ENCODE measurements around the gene CSNK1A1. TPM values are rescaled to one million over a fixed set of nuclear protein-coding genes. Genes with fewer than 3 reads are reported as not detected.

Gene CSNK1A1
- total RNA-seq, 2 experiments from 2014 or later = 176 to 187 TPM

DNA sequence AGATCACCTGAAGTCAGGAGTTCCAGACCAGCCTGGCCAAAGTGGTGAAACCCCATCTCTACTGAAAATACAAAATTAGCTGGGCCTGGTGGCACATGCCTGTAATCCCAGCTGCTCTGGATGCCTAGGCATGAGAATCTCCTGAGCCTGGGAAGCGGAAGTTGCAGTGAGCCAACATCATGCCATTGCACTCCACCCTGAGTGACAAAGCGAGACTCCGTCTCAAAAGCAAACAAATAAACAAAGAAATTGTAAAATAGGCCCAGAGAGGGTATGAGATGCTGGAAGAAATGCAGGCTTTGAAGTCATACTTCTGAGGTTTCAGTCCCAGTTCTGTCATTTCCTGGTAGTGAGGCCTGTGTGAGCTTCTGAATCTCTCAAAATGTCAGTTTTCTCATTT, 24.8 kb upstream of the CSNK1A1 start:
- Histone ChIP-seq H3K9me3 (ENCODE audit: low read length) (no peaks in the 10 kb centered on the region), H3K4me1 (ENCODE audit: insufficient read depth, low read length, poor library complexity, severe bottlenecking) (no peaks in the 10 kb centered on the region), H3K4me3 (ENCODE audit: low read depth, low read length, poor library complexity, severe bottlenecking) (no peak overlapping the region), H3K79me2 (ENCODE audit: insufficient read depth, low read depth, low read length) (no peaks in the 10 kb centered on the region), H3K27ac (ENCODE audit: low read depth, low read length, poor library complexity, severe bottlenecking) (no peak overlapping the region), H3K9me2 (ENCODE audit: insufficient read depth, low read length) (no peaks in the 10 kb centered on the region), H2AFZ (ENCODE audit: low read length) (no peak overlapping the region), H3K36me3 (ENCODE audit: insufficient read depth, low read length) (no peaks in the 10 kb centered on the region), H4K20me1 (ENCODE audit: insufficient read depth, low read length) (no peaks in the 10 kb centered on the region), H3K4me2 (ENCODE audit: low read length) (no peak overlapping the region)
- intact Hi-C loops (cut with micrococcal nuclease; ENCODE audit: unreplicated experiment) = no loop called here
- BruUV-seq (replicated peaks) = no TSS peak
- no peak for DNase-seq (ENCODE audit: low spot score)
- POLR2A ChIA-PET = interaction anchor here (1.0 to 1.6 kb wide), 2 partner anchors 13 to 208 kb away, joined by 3 to 5 read pairs; no protein-coding TSS in a partner anchor
- CTCF ChIA-PET (ENCODE audit: unreplicated experiment) = interaction anchor here (0.6 kb wide), 1 partner anchor 1888 kb away, joined by 3 read pairs; no protein-coding TSS in a partner anchor
- TF ChIP-seq EZH2phosphoT487 (IDR thresholded peaks at IDR 0.05; ENCODE audit: borderline replicate concordance, low read depth, low read length) = no peak
- TF ChIP-seq, protein P1, sequence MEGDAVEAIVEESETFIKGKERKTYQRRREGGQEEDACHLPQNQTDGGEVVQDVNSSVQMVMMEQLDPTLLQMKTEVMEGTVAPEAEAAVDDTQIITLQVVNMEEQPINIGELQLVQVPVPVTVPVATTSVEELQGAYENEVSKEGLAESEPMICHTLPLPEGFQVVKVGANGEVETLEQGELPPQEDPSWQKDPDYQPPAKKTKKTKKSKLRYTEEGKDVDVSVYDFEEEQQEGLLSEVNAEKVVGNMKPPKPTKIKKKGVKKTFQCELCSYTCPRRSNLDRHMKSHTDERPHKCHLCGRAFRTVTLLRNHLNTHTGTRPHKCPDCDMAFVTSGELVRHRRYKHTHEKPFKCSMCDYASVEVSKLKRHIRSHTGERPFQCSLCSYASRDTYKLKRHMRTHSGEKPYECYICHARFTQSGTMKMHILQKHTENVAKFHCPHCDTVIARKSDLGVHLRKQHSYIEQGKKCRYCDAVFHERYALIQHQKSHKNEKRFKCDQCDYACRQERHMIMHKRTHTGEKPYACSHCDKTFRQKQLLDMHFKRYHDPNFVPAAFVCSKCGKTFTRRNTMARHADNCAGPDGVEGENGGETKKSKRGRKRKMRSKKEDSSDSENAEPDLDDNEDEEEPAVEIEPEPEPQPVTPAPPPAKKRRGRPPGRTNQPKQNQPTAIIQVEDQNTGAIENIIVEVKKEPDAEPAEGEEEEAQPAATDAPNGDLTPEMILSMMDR (conservative IDR thresholded peaks at IDR 0.05; ENCODE audit: low read length) = no peak

DNA sequence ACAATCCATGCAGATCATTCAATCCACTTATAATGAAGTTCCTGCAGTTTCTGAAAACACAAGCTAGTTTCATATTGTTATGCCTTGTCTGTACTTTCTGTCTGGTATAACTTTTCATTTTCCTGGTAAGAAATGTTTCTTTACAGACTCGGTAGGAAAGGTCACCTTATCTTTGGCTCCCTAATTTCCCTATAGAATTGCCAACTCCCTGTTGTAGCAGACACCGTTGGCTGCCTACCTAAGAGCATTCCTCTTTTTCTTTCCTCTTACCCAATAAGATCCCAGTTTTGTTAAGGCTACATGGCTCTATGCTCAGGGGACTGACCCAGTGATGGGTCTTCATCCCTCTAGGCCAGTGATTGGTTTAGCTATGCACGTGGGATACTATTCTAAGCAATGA, 23.9 kb upstream of the CSNK1A1 start:
- H3K9me2 ChIP-seq (ENCODE audit: insufficient read depth, low read length) = no peaks in the 10 kb centered on the region
- no peak overlapping the region for H3K4me2 ChIP-seq (ENCODE audit: low read length)
- no peaks in the 10 kb centered on the region for H3K9me3 ChIP-seq (ENCODE audit: low read length)
- BruUV-seq (replicated peaks) = no TSS peak
- no peaks in the 10 kb centered on the region for H3K79me2 ChIP-seq (ENCODE audit: insufficient read depth, low read depth, low read length)
- intact Hi-C loops (cut with micrococcal nuclease; ENCODE audit: unreplicated experiment) = no loop called here
- no peak overlapping the region for H3K4me3 ChIP-seq (ENCODE audit: low read depth, low read length, poor library complexity, severe bottlenecking)
- ChIA-PET CTCF (ENCODE audit: unreplicated experiment) (interaction anchor here (0.8 kb wide), 1 partner anchor 203 kb away, joined by 3 read pairs; no protein-coding TSS in a partner anchor), POLR2A (interaction anchor here (0.6 to 1.0 kb wide), 4 partner anchors 44 to 207 kb away, joined by 3 to 7 read pairs (median 4); no protein-coding TSS in a partner anchor)
- no peak for DNase-seq (ENCODE audit: low spot score)
- H3K27ac ChIP-seq (ENCODE audit: low read depth, low read length, poor library complexity, severe bottlenecking) = no peak overlapping the region
- no peaks in the 10 kb centered on the region for H3K36me3 ChIP-seq (ENCODE audit: insufficient read depth, low read length)
- TF ChIP-seq, protein P1 (conservative IDR thresholded peaks at IDR 0.05; ENCODE audit: low read length) = no peak
- no peak for TF ChIP-seq EZH2phosphoT487 (IDR thresholded peaks at IDR 0.05; ENCODE audit: borderline replicate concordance, low read depth, low read length)
- no peaks in the 10 kb centered on the region for H3K4me1 ChIP-seq (ENCODE audit: insufficient read depth, low read length, poor library complexity, severe bottlenecking)
- no peaks in the 10 kb centered on the region for H4K20me1 ChIP-seq (ENCODE audit: insufficient read depth, low read length)
- no peak overlapping the region for H2AFZ ChIP-seq (ENCODE audit: low read length)

DNA sequence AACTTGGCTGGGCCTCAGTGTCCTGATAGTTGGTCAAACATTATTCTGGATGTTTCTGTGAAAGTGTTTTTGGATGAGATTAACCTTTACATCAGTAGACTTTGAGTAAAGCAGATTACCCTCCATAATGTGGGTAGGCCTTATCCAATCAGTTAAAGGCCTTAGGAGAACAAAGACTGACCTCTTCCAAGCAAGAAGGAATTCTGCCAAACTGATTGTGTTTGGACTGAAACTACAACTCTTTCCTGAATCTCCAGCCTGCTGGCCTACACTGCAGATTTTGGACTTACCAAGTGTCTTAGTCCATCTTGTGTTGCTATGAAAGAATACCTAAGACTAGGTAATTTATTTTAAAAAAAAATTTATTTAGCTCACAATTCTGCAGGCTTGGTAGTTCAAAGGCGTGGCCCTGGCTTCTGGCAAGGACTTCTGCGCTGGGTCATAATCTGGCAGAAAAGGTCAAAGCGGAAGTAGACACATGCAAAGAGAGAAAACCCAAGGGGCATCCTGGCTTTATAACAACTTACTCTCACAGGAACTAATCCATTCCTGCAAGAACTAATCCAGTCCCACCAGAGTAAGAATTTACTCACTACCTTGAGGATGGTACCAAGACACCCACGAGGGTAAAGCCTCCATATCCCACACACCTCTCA, 21.5 kb upstream of the CSNK1A1 start:
- TF ChIP-seq EZH2phosphoT487 (IDR thresholded peaks at IDR 0.05; ENCODE audit: borderline replicate concordance, low read depth, low read length) = no peak
- TF ChIP-seq, protein P1 (conservative IDR thresholded peaks at IDR 0.05; ENCODE audit: low read length) = no peak
- H3K27ac ChIP-seq (ENCODE audit: low read depth, low read length, poor library complexity, severe bottlenecking) = no peak overlapping the region
- H3K4me1 ChIP-seq (ENCODE audit: insufficient read depth, low read length, poor library complexity, severe bottlenecking) = no peaks in the 10 kb centered on the region
- intact Hi-C loops (cut with micrococcal nuclease; ENCODE audit: unreplicated experiment) = no loop called here
- H3K4me2 ChIP-seq (ENCODE audit: low read length) = no peak overlapping the region
- no peaks in the 10 kb centered on the region for H3K9me2 ChIP-seq (ENCODE audit: insufficient read depth, low read length)
- DNase-seq (ENCODE audit: low spot score) = no peak
- no peaks in the 10 kb centered on the region for H3K9me3 ChIP-seq (ENCODE audit: low read length)
- no TSS peak for BruUV-seq (replicated peaks)
- H2AFZ ChIP-seq (ENCODE audit: low read length) = no peak overlapping the region
- CTCF ChIA-PET (ENCODE audit: unreplicated experiment) = no interaction called here
- no peaks in the 10 kb centered on the region for H3K36me3 ChIP-seq (ENCODE audit: insufficient read depth, low read length)
- POLR2A ChIA-PET = interaction anchor here (1.0 kb wide), 1 partner anchor 32 kb away, joined by 3 read pairs; no protein-coding TSS in a partner anchor
- H3K4me3 ChIP-seq (ENCODE audit: low read depth, low read length, poor library complexity, severe bottlenecking) = no peak overlapping the region
- H3K79me2 ChIP-seq (ENCODE audit: insufficient read depth, low read depth, low read length) = no peaks in the 10 kb centered on the region
- no peaks in the 10 kb centered on the region for H4K20me1 ChIP-seq (ENCODE audit: insufficient read depth, low read length)
